ENCODE measurements around the gene MLYCD. TPM values are rescaled to one million over a fixed set of nuclear protein-coding genes. Genes with fewer than 3 reads are reported as not detected.

The MLYCD gene
- total and polyA plus RNA-seq, 4 experiments from 2014 or later, result 0.81 to 11.1 (median 6.3) TPM

GRCh38 chr16:83974475-83974874 is 75.6 kb downstream of the MLYCD start:
- Mint-ChIP-seq H3K36me3 (no peaks in the 10 kb centered on the region), H3K27me3 (peaks cover 0 to 8% of the 10 kb centered on the region in 2 donors), H3K4me3 (no peak overlapping the region), H3K27ac (no peak overlapping the region), H3K4me1 (no peaks in the 10 kb centered on the region), H3K9me3 (peaks cover 0 to 12% (median 4%) of the 10 kb centered on the region in 8 donors)
- Histone ChIP-seq H3K9me3 (ENCODE audit: control insufficient read depth in 1 of 2, low read length in 2 of 2) (no peaks in the 10 kb centered on the region), H3K4me1 (ENCODE audit: insufficient read depth, low read length) (no peaks in the 10 kb centered on the region), H3K36me3 (ENCODE audit: insufficient read depth, low read length) (no peaks in the 10 kb centered on the region), H3K27ac (ENCODE audit: low read depth, low read length) (no peak overlapping the region), H3K27me3 (ENCODE audit: insufficient read depth, low read length) (no peaks in the 10 kb centered on the region), H3K4me3 (ENCODE audit: low read length in 2 of 2) (no peak overlapping the region)
- intact Hi-C loops (cut with micrococcal nuclease), result no loop called here
- ChIA-PET CTCF (ENCODE audit: partially characterized antibody) (no interaction called here), POLR2A (ENCODE audit: partially characterized antibody) (no interaction called here)
- DNase-seq, result no peak

GRCh38 chr16:83975590-83976260 is 76.8 kb downstream of the MLYCD start:
- DNase-seq, result no peak
- Mint-ChIP-seq H3K27ac (peak overlapping the region in 1 of 7 donors; percentile 46), H3K4me3 (no peak overlapping the region), H3K36me3 (no peaks in the 10 kb centered on the region), H3K9me3 (peaks cover 0 to 15% (median 4%) of the 10 kb centered on the region in 8 donors), H3K27me3 (peaks cover 0 to 2% of the 10 kb centered on the region in 2 donors), H3K4me1 (no peaks in the 10 kb centered on the region)
- Histone ChIP-seq H3K36me3 (ENCODE audit: insufficient read depth, low read length) (no peaks in the 10 kb centered on the region), H3K4me3 (ENCODE audit: low read length in 2 of 2) (no peak overlapping the region), H3K27me3 (ENCODE audit: insufficient read depth, low read length) (no peaks in the 10 kb centered on the region), H3K9me3 (ENCODE audit: control insufficient read depth in 1 of 2, low read length in 2 of 2) (no peaks in the 10 kb centered on the region), H3K4me1 (ENCODE audit: insufficient read depth, low read length) (no peaks in the 10 kb centered on the region), H3K27ac (ENCODE audit: low read depth, low read length) (no peak overlapping the region)
- intact Hi-C loops (cut with micrococcal nuclease), result no loop called here
- POLR2A ChIA-PET (ENCODE audit: partially characterized antibody), result no interaction called here
- CTCF ChIA-PET (ENCODE audit: partially characterized antibody), result no interaction called here

Other genes starting within 250 kb of the MLYCD start
- 10 to 100 TPM; 30.7 to 34.3 TPM for gene HSBP1, start 91.1 kb upstream of the MLYCD start, total RNA-seq
- gene HSBP1, start 91.1 kb upstream of the MLYCD start, polyA plus RNA-seq, result 10 to 100 TPM; 27.3 to 35.2 TPM
- gene OSGIN1, start 54.1 kb downstream of the MLYCD start, total RNA-seq, result 1 to 10 TPM; 1.1 to 1.2 TPM
- gene OSGIN1, start 54.1 kb downstream of the MLYCD start, polyA plus RNA-seq, result under 1 TPM in 1 of 2 donors, not detected in 1; 0.28 TPM
- not detected for gene NECAB2, start 69.1 kb downstream of the MLYCD start, total RNA-seq
- not detected for gene NECAB2, start 69.1 kb downstream of the MLYCD start, polyA plus RNA-seq
- not detected for gene SLC38A8, start 143.7 kb downstream of the MLYCD start, total RNA-seq
- gene SLC38A8, start 143.7 kb downstream of the MLYCD start, polyA plus RNA-seq, result not detected
- gene MBTPS1, start 217.8 kb downstream of the MLYCD start, total RNA-seq, result 100 to 1,000 TPM; 137 to 140 TPM
- 10 to 100 TPM; 53.9 to 61.4 TPM for gene MBTPS1, start 217.8 kb downstream of the MLYCD start, polyA plus RNA-seq
- gene HSDL1, start 246.1 kb downstream of the MLYCD start, total RNA-seq, result 10 to 100 TPM; 20.1 to 23.0 TPM
- 10 to 100 TPM in 1 of 2 donors, 1 to 10 TPM in 1; 9.9 to 11.4 TPM for gene HSDL1, start 246.1 kb downstream of the MLYCD start, polyA plus RNA-seq
- gene DNAAF1, start 246.2 kb downstream of the MLYCD start, total RNA-seq, result under 1 TPM in 1 of 2 experiments, not detected in 1; 0.19 TPM
- 1 to 10 TPM in 1 of 2 donors, not detected in 1; 1.2 TPM for gene DNAAF1, start 246.2 kb downstream of the MLYCD start, polyA plus RNA-seq